Epithelial cell of esophagus (primary cell): ENCODE results near the gene AACS.

Experiments
- DNase-seq: peaks from one replicate; pipeline ENCODE4 v3.0.0; 2010; ENCODE audit warnings: low read depth
- H3K4me3 ChIP-seq: 2 replicates; pipeline ENCODE4 v1.5.1; 2011; ENCODE audit warnings: mild to moderate bottlenecking, low read length, control low read depth
- TF ChIP-seq, protein P1 (sequence below): IDR thresholded peaks from 2 replicates; pipeline ENCODE4 v1.5.1; 2011; ENCODE audit warnings: low read depth, mild to moderate bottlenecking, low read length, control low read depth, inconsistent platforms; ENCODE audit not compliant: insufficient read depth; ENCODE audit errors: missing control alignments

AACS gene

DNA sequence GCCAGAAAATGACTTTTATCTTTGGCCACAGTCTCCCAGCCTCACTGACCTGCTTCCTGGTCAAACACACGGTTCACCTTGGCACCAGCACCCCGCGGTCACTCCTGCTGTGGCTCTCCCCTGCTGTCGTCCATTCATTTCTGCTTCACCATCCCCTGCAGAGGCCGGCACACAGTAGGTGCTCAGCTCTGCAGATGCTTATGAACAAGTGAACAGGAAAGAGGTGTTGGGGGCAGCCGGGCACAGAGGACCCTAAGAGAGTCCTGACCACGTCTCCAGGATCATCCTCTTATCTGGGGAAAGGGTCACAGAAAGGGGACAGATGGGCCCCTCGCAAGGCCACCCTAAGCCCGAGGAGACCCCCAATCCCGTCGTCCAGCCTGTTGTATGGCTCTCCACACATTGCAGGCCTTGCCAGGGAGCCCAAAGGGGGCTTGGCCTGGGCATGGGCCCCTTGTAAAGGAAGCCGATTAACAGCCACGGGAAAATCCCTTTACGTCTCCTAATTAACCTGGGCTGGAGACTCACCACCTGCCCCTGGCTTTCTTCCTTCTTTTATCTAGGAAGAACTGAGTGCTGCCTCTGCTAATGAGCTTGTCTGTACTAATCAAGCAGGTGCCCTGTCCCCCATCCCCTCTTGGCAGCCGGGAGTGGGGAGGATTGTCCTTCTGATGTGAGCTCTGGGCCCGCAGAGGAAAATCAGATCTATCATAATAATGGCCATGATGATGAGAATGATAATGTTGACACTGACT is 119.2 kb downstream of the AACS start:
- TF ChIP-seq, protein P1, sequence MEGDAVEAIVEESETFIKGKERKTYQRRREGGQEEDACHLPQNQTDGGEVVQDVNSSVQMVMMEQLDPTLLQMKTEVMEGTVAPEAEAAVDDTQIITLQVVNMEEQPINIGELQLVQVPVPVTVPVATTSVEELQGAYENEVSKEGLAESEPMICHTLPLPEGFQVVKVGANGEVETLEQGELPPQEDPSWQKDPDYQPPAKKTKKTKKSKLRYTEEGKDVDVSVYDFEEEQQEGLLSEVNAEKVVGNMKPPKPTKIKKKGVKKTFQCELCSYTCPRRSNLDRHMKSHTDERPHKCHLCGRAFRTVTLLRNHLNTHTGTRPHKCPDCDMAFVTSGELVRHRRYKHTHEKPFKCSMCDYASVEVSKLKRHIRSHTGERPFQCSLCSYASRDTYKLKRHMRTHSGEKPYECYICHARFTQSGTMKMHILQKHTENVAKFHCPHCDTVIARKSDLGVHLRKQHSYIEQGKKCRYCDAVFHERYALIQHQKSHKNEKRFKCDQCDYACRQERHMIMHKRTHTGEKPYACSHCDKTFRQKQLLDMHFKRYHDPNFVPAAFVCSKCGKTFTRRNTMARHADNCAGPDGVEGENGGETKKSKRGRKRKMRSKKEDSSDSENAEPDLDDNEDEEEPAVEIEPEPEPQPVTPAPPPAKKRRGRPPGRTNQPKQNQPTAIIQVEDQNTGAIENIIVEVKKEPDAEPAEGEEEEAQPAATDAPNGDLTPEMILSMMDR = no peak
- no peak for DNase-seq
- no peak overlapping the region for H3K4me3 ChIP-seq

DNA sequence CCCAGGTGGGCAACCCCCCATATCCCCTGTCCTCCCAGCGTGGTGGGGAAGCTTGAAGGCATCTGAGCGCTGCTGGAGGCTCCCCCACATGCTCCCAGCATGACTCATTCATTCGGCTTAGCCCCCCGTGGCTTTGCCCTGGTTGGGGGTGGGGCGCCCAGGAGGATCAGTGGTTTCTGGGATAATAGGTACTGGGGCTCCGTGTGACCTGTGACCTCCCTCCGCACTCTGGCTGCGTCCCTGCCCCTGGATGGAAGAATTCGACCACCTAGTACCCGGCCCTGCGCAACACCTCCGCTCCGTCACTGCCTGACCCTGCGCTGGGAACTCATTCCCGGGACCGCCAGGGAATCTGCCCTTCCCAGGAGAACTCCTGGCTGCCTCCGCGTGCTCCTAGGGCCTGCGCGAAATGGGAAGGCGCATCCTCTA is 120.1 kb downstream of the AACS start:
- DNase-seq = no peak
- no peak overlapping the region for H3K4me3 ChIP-seq

DNA sequence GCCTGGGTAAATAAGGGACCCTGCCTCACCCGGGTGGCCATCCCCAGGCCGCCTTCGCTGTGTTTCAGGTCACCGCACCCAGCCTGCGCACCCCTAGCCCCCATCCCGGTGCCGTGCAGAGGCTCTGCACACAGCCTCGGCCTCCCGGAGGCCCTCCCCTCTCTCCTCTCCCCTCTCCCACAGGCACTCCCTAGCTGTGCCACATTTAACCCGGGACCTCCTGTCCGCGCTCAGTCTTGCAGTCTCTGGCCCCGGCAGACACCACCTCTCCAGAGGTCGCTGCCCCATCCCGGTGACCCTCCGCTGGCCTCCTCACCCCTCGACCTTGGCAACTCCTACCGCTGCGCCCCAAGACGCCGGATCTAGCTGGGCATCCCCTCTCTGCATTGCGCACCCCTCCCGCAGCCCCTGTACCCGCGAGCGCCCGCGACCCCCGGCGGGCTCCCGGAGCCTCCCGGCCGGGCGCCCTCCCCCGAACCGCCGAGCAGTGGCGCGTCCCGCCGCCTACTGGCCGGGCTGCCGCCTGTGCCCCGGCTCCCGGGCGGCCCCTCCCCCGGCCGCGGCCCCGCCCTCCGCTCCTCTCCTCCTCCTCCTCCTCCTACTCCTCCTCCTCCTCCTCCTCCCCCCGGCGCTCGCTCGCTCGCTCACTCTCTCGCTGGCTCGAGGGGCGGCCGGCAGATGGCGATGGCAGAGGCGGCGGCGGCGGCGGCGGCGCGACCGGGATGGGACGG is 120.7 kb downstream of the AACS start, which contains the start of gene TMEM132B:
Gene TMEM132B, plus strand, starts transcription at position 647 of the 731 bp plus-strand sequence.
- TF ChIP-seq, protein P1 = no peak
- H3K4me3 ChIP-seq = peak within 1 kb of the TSS; percentile 22
- DNase-seq = peak; percentile 78

More for the DNA sequence above, 120.1 kb downstream of the AACS start:
- TF ChIP-seq, protein P1 = no peak

DNA sequence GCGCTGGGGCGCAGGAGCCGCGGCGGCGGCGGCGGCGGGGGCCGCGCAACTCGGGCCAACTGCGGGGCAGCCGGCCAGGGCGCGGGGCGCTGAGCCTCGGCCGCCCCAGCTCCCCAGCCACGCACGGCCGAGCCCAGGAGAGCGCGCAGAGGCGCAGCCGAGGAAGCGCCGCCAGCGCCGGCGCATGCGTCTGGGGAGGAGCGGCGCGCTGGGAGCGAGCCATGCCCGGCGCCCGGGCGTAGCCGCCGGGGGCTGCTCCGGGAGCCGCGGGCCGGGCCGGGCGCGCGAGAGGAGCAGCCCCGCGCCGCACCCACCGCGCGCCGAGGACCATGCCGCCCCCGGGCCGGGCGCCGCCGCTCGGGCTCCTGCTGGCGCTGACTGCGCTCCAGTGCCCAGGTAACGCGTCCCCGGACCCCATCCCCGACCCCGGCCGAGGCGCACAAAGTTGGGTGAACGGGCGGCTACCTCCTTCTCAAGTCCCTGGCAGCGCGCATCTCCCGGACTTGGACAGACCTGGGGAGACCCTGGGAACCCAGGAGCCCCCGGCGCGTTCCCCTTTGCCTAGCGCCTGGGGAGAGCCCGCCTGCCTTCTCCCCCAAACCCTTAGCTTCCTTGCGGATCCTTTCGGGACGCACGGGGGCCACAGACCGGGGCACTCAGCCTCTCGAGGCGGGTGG is 121.4 kb downstream of the AACS start:
- DNase-seq = peak; percentile 5
- peak overlapping the region; percentile 22 for H3K4me3 ChIP-seq
- TF ChIP-seq, protein P1 = no peak

DNA sequence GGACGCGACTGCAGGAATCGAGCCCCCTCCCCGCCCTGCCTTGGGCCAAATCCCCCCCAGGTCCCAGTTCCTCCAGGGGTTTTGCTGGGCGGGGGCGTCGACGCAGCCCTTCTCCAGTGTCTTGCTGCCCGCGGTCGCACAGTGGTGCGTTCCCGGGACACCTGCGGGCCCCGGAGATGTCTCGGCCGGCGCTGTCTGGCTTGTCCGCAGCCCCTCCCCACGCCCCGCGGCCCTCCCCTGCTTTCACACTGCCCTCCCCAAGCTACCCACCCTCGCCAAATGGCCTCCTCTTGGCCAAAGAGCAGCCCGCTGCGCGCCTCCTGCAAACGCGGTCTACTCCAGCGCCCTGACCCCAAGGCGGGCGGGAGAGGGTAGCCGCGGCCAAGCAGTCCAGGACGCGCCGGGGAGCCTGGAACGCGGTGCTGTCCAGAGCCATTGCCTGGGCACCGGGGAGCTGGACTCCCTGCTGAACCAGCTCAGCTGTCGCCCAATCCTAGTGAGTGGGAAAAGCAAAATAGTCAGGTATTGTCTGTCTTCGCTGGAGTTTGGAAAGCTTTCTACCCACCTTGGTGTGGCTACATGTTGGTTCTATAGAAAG is 122.0 kb downstream of the AACS start:
- TF ChIP-seq, protein P1 = no peak
- H3K4me3 ChIP-seq = peak overlapping the region; percentile 22
- peak; percentile 9 for DNase-seq
